Measurements from ENCODE around the gene SMIM20. TPM values are rescaled to one million over a fixed set of nuclear protein-coding genes. Genes with fewer than 3 reads are reported as not detected.

Gene SMIM20
- total RNA-seq, 2 experiments from 2014 or later: 21.3 to 26.9 TPM

DNA sequence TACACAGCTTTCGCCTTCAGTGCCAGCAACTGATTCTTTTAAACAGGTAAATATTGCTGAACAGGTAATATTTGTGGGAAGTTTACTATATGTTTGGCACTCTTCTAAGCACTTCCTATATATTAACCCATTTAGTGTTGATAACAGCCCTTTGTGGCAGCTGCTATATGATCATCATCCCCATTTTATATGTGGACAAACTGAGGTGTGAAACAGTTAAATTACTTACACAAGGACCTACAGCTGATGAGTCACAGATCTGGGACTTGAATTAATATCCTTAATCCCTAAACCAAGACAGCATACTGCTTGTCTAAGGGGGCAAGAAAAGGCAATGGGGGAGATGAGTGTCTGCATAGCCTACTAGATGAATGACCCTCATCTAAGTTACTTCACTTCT is 2.9 kb downstream of the SMIM20 start:
- peaks cover 20% of the 10 kb centered on the region for H3K4me1 Mint-ChIP-seq (ENCODE audit: low read depth)
- H3K27me3 Mint-ChIP-seq: no peaks in the 10 kb centered on the region
- intact Hi-C loops (cut with micrococcal nuclease): no loop called here
- ChIA-PET POLR2A (no interaction called here), CTCF (no interaction called here)
- DNase-seq (no peak), ATAC-seq (no peak)
- TF ChIP-seq, protein P1, sequence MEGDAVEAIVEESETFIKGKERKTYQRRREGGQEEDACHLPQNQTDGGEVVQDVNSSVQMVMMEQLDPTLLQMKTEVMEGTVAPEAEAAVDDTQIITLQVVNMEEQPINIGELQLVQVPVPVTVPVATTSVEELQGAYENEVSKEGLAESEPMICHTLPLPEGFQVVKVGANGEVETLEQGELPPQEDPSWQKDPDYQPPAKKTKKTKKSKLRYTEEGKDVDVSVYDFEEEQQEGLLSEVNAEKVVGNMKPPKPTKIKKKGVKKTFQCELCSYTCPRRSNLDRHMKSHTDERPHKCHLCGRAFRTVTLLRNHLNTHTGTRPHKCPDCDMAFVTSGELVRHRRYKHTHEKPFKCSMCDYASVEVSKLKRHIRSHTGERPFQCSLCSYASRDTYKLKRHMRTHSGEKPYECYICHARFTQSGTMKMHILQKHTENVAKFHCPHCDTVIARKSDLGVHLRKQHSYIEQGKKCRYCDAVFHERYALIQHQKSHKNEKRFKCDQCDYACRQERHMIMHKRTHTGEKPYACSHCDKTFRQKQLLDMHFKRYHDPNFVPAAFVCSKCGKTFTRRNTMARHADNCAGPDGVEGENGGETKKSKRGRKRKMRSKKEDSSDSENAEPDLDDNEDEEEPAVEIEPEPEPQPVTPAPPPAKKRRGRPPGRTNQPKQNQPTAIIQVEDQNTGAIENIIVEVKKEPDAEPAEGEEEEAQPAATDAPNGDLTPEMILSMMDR (IDR thresholded peaks at IDR 0.05): no peak
- peaks cover 15% of the 10 kb centered on the region for H3K36me3 Mint-ChIP-seq (ENCODE audit: low read depth)
- H3K9me3 Mint-ChIP-seq: no peaks in the 10 kb centered on the region
- no peak overlapping the region for H3K27ac Mint-ChIP-seq
- H3K4me3 Mint-ChIP-seq: no peak overlapping the region

DNA sequence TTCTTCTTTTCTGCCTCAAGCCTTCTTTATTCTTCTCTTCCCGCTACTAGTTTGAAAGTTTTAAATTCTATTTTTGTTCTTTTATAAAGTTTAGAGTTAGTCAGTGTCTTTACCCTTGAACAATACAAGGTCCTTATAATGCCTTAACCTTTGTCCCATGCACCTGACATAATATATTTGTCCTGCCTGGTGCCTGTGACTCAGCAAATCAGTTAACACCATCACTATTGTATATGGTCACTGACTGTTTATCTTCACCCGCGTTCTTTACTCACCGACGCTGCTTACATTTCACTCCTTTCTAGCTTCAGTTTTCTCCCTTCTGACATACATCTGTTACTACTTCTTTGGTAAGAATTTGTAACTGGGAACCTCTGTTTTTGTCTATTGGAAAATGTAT is 5.7 kb downstream of the SMIM20 start:
- Mint-ChIP-seq H3K9me3 (no peaks in the 10 kb centered on the region), H3K27me3 (no peaks in the 10 kb centered on the region), H3K27ac (no peak overlapping the region), H3K36me3 (ENCODE audit: low read depth) (peaks cover 17% of the 10 kb centered on the region), H3K4me3 (no peak overlapping the region), H3K4me1 (ENCODE audit: low read depth) (peaks cover 13% of the 10 kb centered on the region)
- ChIA-PET POLR2A (no interaction called here), CTCF (interaction anchor here (0.7 kb wide), 1 partner anchor 19 kb away, joined by 3 read pairs; no protein-coding TSS in a partner anchor)
- no peak for ATAC-seq
- intact Hi-C loops (cut with micrococcal nuclease): no loop called here
- DNase-seq: no peak
- TF ChIP-seq, protein P1 (IDR thresholded peaks at IDR 0.05): no peak

DNA sequence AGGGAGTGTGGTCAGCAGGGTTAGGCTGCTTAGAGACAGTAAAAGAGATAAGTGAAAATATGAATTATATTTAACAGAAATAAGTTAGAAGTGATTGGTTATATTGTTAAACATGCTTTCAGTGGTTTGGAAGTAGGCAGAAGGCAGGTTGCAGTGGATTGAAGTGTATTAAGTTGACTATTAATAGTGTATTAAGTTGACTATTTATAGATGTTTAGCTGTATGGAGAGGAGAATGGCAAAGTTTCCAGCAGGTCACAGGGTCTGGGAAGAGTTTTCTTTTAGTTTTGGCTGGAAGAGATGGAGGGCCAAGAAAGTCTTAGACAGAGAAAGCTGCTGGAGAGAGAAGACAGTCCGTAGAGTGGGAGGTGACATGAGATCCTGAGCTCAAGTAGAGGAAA is 7.9 kb downstream of the SMIM20 start:
- intact Hi-C loops (cut with micrococcal nuclease): no loop called here
- ChIA-PET POLR2A (interaction anchor here (0.5 kb wide), 1 partner anchor 271 kb away, joined by 3 read pairs; no protein-coding TSS in a partner anchor), CTCF (interaction anchor here (1.1 kb wide), 1 partner anchor 7 kb away, joined by 3 read pairs; no protein-coding TSS in a partner anchor)
- Mint-ChIP-seq H3K4me3 (no peak overlapping the region), H3K4me1 (ENCODE audit: low read depth) (peaks cover 7% of the 10 kb centered on the region), H3K27me3 (no peaks in the 10 kb centered on the region), H3K27ac (no peak overlapping the region), H3K9me3 (no peaks in the 10 kb centered on the region), H3K36me3 (ENCODE audit: low read depth) (peaks cover 10% of the 10 kb centered on the region)
- ATAC-seq (no peak), DNase-seq (no peak)
- TF ChIP-seq, protein P1 (IDR thresholded peaks at IDR 0.05): no peak

DNA sequence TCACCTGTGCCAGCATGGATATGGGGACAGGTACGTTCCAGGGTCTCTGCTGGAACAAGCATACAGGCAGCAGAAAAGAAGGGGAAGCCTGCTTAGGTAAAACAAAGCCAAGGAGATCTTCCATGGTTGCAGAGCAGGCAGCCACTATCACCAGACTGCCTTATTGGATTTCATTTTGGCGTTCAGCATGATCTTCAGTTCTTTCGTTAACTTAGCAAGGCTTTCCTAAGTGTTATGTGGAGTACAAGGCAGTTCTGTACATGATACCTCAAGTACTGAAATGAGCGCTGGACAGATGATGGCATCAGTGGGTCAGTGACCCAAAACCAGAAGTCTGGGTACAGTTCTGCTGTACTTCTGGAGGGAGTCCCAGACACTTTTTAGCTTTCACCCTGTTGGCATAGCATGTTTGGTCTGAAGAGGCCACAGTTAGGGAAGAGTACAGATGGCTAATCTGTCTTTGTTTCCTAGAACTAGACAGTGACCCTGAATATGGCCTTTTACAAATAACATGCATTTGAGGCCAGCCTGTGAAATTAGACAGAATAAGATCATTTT is 8.9 kb downstream of the SMIM20 start:
- no peaks in the 10 kb centered on the region for H3K9me3 Mint-ChIP-seq
- DNase-seq (no peak), ATAC-seq (no peak)
- POLR2A ChIA-PET: no interaction called here
- H3K36me3 Mint-ChIP-seq (ENCODE audit: low read depth): peaks cover 8% of the 10 kb centered on the region
- TF ChIP-seq, protein P1 (IDR thresholded peaks at IDR 0.05): no peak
- CTCF ChIA-PET: interaction anchor here (1.0 kb wide), 1 partner anchor 9 kb away, joined by 4 read pairs; the partner anchor contains the start of gene SMIM20
- no peak overlapping the region for H3K4me3 Mint-ChIP-seq
- H3K27ac Mint-ChIP-seq: no peak overlapping the region
- no peaks in the 10 kb centered on the region for H3K27me3 Mint-ChIP-seq
- H3K4me1 Mint-ChIP-seq (ENCODE audit: low read depth): peaks cover 6% of the 10 kb centered on the region
- intact Hi-C loops (cut with micrococcal nuclease): no loop called here

DNA sequence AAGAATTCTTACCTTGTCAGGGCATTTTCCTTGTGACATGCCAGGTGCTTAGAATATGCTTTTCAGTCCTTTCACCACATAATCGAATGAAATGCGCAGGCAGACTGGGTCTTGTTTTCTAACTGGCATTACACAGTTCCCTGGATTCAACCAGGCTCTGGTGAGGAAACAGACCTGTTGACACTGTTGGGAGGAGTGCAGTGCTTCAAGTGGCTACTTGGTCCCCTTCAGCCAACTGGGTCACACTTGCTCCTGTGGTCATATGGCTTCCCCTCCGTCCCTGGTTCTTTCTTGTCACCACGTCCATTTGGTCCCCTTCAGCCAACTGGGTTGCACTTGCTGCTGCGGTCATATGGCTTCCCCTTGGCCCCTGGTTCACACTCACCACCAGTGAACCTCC is 9.7 kb downstream of the SMIM20 start:
- peaks cover 8% of the 10 kb centered on the region for H3K36me3 Mint-ChIP-seq (ENCODE audit: low read depth)
- ATAC-seq (no peak), DNase-seq (no peak)
- peaks cover 6% of the 10 kb centered on the region for H3K4me1 Mint-ChIP-seq (ENCODE audit: low read depth)
- intact Hi-C loops (cut with micrococcal nuclease): no loop called here
- H3K27me3 Mint-ChIP-seq: no peaks in the 10 kb centered on the region
- H3K4me3 Mint-ChIP-seq: no peak overlapping the region
- no peaks in the 10 kb centered on the region for H3K9me3 Mint-ChIP-seq
- no peak overlapping the region for H3K27ac Mint-ChIP-seq
- TF ChIP-seq, protein P1 (IDR thresholded peaks at IDR 0.05): no peak
- POLR2A ChIA-PET: no interaction called here
- CTCF ChIA-PET: no interaction called here

Measured in activated CD8-positive, alpha-beta T cell treated with anti-CD3 and anti-CD28 coated beads for 36 hours (primary cell).